GM12865 (cell line): ENCODE measurements around the gene BAHD1.

ENCODE experiments used
- DNase-seq: peaks from one replicate; pipeline ENCODE4 v3.0.0; 2010; ENCODE audit warnings: low read depth
- H3K4me3 ChIP-seq: 2 replicates; pipeline ENCODE4 v1.5.1; 2011; ENCODE audit warnings: mild to moderate bottlenecking, low read depth, low read length, control low read depth
- TF ChIP-seq, protein P1 (sequence below): IDR thresholded peaks from 2 replicates; pipeline ENCODE4 v1.5.1; 2011; ENCODE audit warnings: low read length, control low read depth, low read depth, inconsistent platforms; ENCODE audit not compliant: insufficient read depth; ENCODE audit errors: missing control alignments

BAHD1 gene

DNA sequence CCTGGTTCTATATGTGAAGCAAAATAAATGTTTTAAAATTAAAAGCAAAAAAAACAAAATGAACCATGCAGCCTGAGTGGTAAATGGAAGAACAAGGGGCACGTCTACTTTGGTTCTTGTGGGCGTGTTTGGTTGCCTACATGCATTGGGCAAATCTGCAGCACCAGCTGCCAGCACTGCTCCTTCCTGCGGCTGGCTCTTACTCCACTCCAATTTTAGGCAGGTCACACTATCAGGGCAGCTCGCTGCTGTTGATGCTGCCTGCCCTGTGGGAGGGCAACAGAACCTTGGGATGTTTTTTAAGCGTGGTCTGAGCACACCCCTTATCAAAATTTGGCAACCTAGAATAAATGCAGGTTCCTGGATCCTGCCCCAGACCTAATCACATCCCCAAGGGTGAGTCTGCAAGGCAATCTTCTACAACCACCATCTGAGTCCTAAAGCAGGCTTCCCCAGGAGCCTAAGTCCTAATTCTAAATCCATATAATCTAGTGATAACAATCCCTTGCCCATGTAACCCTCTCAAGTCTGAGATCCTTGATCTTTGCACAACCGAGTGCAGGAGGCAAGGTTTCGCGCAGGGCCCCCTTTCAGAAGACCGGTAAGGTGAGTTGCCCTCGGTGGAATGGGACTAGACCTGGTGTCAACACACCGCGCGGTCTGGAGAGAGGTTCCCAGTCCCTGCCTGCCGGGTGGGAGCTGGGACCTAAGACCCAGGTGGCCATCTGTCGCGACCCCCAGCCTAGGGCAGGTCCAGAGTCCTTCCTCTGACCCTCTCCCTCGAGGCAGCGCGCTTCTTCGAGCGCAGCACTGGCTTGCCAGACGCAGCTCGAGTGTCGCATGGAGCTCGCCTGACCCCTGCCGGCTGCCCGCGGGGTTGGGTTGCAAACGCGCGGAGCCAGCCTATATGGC, 19.3 kb upstream of the BAHD1 start:
- H3K4me3 ChIP-seq = no peak overlapping the region
- peak; percentile 83 for DNase-seq
- TF ChIP-seq, protein P1, sequence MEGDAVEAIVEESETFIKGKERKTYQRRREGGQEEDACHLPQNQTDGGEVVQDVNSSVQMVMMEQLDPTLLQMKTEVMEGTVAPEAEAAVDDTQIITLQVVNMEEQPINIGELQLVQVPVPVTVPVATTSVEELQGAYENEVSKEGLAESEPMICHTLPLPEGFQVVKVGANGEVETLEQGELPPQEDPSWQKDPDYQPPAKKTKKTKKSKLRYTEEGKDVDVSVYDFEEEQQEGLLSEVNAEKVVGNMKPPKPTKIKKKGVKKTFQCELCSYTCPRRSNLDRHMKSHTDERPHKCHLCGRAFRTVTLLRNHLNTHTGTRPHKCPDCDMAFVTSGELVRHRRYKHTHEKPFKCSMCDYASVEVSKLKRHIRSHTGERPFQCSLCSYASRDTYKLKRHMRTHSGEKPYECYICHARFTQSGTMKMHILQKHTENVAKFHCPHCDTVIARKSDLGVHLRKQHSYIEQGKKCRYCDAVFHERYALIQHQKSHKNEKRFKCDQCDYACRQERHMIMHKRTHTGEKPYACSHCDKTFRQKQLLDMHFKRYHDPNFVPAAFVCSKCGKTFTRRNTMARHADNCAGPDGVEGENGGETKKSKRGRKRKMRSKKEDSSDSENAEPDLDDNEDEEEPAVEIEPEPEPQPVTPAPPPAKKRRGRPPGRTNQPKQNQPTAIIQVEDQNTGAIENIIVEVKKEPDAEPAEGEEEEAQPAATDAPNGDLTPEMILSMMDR = peak; percentile 97

DNA sequence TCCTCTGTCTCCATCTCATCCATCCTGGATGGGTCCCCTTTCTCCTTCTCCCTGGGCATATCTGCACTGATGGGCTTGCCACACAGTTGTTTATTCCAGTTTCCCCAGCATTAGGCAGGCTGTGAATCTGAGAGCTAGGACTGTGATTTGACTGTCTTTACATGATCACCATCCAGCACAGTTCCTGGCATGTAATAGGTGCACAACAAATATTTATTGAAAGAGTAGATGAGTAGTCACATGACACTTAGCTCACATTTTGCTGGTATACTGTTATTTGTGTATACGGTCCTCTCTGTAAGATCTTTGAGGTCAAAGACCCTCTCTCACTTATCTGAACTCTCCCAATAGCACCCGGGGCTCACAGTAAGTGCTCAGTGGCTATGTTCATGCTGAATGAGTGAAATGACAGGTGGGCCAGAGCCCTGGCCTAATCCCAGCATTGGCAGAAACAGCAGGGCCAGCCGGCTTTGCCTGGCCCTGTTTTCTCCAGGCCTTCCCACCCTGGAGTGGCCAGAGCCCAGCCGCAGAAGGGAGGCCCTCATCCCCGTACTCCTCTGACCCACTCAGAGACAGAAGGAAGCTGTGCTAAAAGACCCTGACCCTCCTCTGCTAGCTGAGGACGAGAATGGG, 16.2 kb upstream of the BAHD1 start:
- H3K4me3 ChIP-seq = no peak overlapping the region
- TF ChIP-seq, protein P1 = no peak
- no peak for DNase-seq

DNA sequence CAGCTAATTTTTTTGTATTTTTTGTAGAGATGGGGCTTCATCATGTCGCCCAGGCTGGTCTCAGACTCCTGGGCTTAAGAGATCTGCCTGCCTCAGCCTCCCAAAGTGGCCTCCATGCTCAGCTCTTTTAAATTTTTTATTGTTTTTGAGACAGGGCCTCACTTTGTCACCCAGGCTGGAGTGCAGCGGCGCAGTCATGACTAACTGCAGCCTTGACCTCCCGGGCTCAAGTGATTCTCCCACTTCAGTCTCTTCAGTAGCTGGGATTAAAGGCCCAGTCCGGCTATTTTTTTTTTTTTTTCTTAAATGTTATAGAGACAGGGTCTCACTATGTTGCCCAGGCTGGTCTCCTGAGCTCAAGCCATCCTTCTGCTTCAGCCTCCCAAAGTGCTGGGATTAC, 15.1 kb upstream of the BAHD1 start:
- no peak overlapping the region for H3K4me3 ChIP-seq
- TF ChIP-seq, protein P1 = no peak
- DNase-seq = no peak

DNA sequence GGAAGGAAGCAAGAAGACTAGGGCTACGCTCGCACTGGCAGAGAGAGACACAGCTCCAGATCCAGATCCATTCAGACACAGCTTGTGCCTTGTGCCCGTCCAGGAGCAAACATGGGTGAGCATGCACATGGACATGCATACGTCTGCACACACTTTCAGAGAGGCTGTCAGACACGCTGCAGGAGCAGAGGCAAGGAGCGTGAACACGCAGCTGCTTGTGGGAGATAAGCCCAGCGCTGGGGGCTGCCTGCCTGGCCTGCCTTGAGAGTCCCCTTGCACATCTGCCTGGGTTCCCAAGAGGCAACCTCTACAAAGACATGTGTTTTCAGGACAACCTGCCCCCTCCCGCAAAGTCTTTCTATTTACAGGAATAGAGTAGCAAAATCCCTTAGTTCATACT, 13.6 kb upstream of the BAHD1 start:
- DNase-seq = no peak
- no peak overlapping the region for H3K4me3 ChIP-seq
- TF ChIP-seq, protein P1 = no peak

DNA sequence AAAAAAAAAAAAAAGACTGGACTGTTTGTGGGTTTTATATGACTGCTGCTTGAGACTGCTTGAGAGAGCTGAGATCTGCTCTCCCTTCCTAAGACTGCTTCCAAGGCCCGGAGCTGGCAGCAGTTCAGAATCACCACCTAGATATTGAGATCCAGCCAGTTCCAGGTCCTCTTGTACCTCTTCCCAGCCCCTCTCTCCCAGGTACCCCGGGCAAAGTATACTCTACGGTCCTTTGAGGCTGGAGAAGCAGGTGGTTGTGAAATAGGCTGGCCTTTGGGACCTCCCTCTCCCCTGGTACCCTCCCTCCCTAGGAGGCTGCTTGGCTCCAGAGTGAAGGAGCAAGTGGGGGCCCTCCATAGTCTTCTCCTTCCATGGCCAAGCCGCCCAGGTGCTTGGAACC, 12.6 kb upstream of the BAHD1 start:
- H3K4me3 ChIP-seq = no peak overlapping the region
- TF ChIP-seq, protein P1 = no peak
- DNase-seq = no peak

DNA sequence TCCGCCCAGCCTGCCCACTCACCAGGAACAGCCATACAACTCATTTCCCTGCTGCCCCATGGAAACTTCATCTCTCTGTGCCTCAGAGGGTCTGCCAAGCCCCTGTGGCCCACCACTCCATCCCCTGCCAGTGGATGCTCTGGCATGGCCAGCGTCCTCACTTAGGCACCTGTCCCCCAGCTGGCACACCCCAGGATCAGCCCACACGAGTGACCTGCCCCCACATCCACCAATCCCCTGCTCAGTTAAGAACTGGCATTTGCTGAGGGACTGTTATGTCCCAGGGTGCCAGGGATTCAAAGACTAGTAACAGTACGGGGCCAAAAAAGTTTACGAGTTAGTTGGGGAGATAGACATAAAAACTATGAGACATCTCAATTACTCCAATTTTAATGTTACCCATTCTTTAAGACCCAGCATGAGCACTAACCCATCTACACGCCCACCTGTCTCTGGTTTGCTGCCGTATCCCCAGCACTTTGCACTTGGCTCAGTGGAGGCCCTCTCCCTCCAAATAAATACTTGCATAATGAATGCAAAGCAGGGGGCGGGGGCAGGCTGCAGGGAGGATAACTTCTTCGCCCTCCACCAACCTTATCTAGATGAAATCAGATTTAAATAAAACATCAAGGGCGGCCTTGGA, 11.6 kb upstream of the BAHD1 start:
- TF ChIP-seq, protein P1 = no peak
- no peak for DNase-seq

More for the DNA sequence above, 11.6 kb upstream of the BAHD1 start:
- H3K4me3 ChIP-seq = no peak overlapping the region
